H1 (cell line): ENCODE measurements around the gene ANAPC2. TPM values are rescaled to one million over a fixed set of nuclear protein-coding genes. Genes with fewer than 3 reads are reported as not detected.

ENCODE experiments used
- BCL11A ChIP-seq, 2 experiments: IDR thresholded peaks; one replicate each; pipeline ENCODE4 v1.6.1; 2011; ENCODE audit warnings: low read depth in 2 of 2, low read length in 2 of 2, mild to moderate bottlenecking in 2 of 2
- POLR2A ChIP-seq, 2 experiments: IDR thresholded peaks; 1 replicate in 1 of 2; 2 replicates in 1 of 2; pipeline ENCODE4 v1.6.1; 2011; ENCODE audit warnings: low read depth in 2 of 2, low read length in 2 of 2, mild to moderate bottlenecking in 2 of 2; ENCODE audit errors: control extremely low read depth in 1 of 2
- RXRA ChIP-seq: IDR thresholded peaks from 2 replicates; pipeline ENCODE4 v1.6.1; 2011; ENCODE audit warnings: low read depth, mild to moderate bottlenecking, low read length, moderate library complexity; ENCODE audit not compliant: insufficient read depth
- ZNF274 ChIP-seq: IDR thresholded peaks from 2 replicates; pipeline ENCODE4 v1.7.0; 2012; ENCODE audit warnings: low read length, borderline replicate concordance; ENCODE audit errors: extremely low read depth
- polyA plus RNA-seq, 7 experiments: library from polyadenylated mRNA; depleted of rRNA in 3 of 7; stranded (reverse) in 5 of 7; unstranded in 2 of 7; fragments of >200 nt in 5 of 7; fragments of 200-250 nt in 2 of 7; gene quantifications; 1 replicate in 5 of 7; 2 replicates in 1 of 7; 4 replicates in 1 of 7; pipeline versions ENCODE4 v1.2.1 to v1.2.3, GENCODE V29; 2011 to 2013; ENCODE audit warnings: missing spikeins in 2 of 7, mixed read lengths in 2 of 7
- total RNA-seq: library from RNA; stranded (reverse); fragmentation: NEBNext Ultra II Directional; extraction: Animal tissue kit (Norgen Biotek cat#: 25700); gene quantifications from 2 replicates; pipeline ENCODE4 v1.2.1, GENCODE V29; 2021

The ANAPC2 gene
- total and polyA plus RNA-seq, 2 of the 8 experiments (the other 6 are each of a cell fraction or from before 2014, with no cell fraction given), result 30.2 to 37.7 TPM

DNA sequence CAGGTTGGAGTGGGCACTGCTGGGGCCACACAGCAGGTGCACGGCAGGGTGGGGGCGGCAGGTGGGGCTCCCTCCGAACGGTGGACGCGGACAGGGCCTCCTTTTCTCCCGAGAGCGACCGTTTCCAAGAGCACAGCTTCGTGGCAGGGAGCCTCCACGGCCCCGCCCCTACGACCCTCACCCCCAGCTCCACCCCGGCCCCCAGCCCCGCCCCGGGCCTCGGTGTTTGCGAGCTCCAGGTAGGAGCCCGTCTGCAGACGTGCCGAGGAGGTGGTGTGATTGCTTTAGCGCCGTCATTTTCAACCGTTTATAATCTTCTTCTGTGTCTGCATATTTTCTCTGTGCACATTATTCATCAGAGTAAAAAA lies 40.6 kb downstream of the ANAPC2 start (continued):
- no peak for TF ChIP-seq POLR2A (IDR thresholded peaks at IDR 0.05; ENCODE audit: control extremely low read depth in 1 of 2, low read depth in 2 of 2, low read length in 2 of 2)
- TF ChIP-seq ZNF274, result no peak
- TF ChIP-seq RXRA, result no peak
- no peak for TF ChIP-seq BCL11A (IDR thresholded peaks at IDR 0.05; ENCODE audit: low read depth in 2 of 2, low read length in 2 of 2)
